SK-N-SH treated with all-trans-retinoic acid at 6 μM for 48 hours (cell line): ENCODE results near the gene DNMT3A.
A peak's percentile ranks its signal among the peaks of the same experiment; 100 is the strongest.

ENCODE experiments used
- ATAC-seq: fragments of 200-7000 bp; cut with Tn5 transposase; 3 replicates; pipeline ENCODE4 v1.9.1; 2020; ENCODE audit warnings: mild to moderate bottlenecking, moderate library complexity
- ARNTL ChIP-seq: fragments of 450-650 bp; formaldehyde crosslinking; IDR thresholded peaks from 2 replicates; pipeline ENCODE4 v1.5.0; 2020; ENCODE audit warnings: low read depth, mild to moderate bottlenecking, moderate library complexity, borderline replicate concordance
- BACH2 ChIP-seq: fragments of 250-450 bp; sonication (Bioruptor Pico); IDR thresholded peaks from 2 replicates; pipeline ENCODE4 v1.9.0; 2021; ENCODE audit warnings: mild to moderate bottlenecking, borderline replicate concordance
- CSDC2 ChIP-seq: fragments of 250-450 bp; sonication (Bioruptor Pico); IDR thresholded peaks from 2 replicates; pipeline ENCODE4 v1.5.0; 2020; ENCODE audit warnings: mild to moderate bottlenecking, moderate library complexity
- ESRRG ChIP-seq: fragments of 250-450 bp; sonication (Bioruptor Pico); IDR thresholded peaks from 2 replicates; pipeline ENCODE4 v1.6.1; 2021; ENCODE audit warnings: mild to moderate bottlenecking
- GLIS3 ChIP-seq: fragments of 250-450 bp; sonication (Bioruptor Pico); IDR thresholded peaks from 2 replicates; pipeline ENCODE4 v1.5.0; 2020; ENCODE audit warnings: mild to moderate bottlenecking, moderate library complexity
- ISL1 ChIP-seq: fragments of 250-450 bp; sonication (Bioruptor Pico); IDR thresholded peaks from 2 replicates; pipeline ENCODE4 v2.1.2; 2022; ENCODE audit warnings: mild to moderate bottlenecking, moderate library complexity
- OSR1 ChIP-seq: fragments of 250-450 bp; sonication (Bioruptor Pico); IDR thresholded peaks from 2 replicates; pipeline ENCODE4 v1.8.0; 2022; ENCODE audit warnings: moderate library complexity, mild to moderate bottlenecking, inconsistent platforms
- PATZ1 ChIP-seq: fragments of 250-450 bp; sonication (Bioruptor Pico); IDR thresholded peaks from 2 replicates; pipeline ENCODE4 v1.8.0; 2020; ENCODE audit warnings: mild to moderate bottlenecking, moderate library complexity, borderline replicate concordance
- PPARA ChIP-seq: fragments of 250-450 bp; sonication (Bioruptor Pico); IDR thresholded peaks from 2 replicates; pipeline ENCODE4 v1.5.0; 2020; ENCODE audit warnings: mild to moderate bottlenecking, borderline replicate concordance
- RARB ChIP-seq: fragments of 250-450 bp; sonication (Bioruptor Pico); IDR thresholded peaks from 2 replicates; pipeline ENCODE4 v1.8.0; 2021; ENCODE audit warnings: mild to moderate bottlenecking, moderate library complexity
- SNAI2 ChIP-seq: fragments of 250-450 bp; sonication (Bioruptor Pico); IDR thresholded peaks from 2 replicates; pipeline ENCODE4 v1.5.0; 2020; ENCODE audit warnings: mild to moderate bottlenecking, moderate library complexity
- TCF4 ChIP-seq: fragments of 250-450 bp; sonication (Bioruptor Pico); IDR thresholded peaks from 2 replicates; pipeline ENCODE4 v1.8.0; 2021; ENCODE audit warnings: mild to moderate bottlenecking, moderate library complexity, borderline replicate concordance
- TOX ChIP-seq: fragments of 250-450 bp; sonication (Bioruptor Pico); IDR thresholded peaks from 2 replicates; pipeline ENCODE4 v1.8.0; 2021; ENCODE audit warnings: mild to moderate bottlenecking, moderate library complexity, borderline replicate concordance
- ZC3H10 ChIP-seq: fragments of 250-450 bp; sonication (Bioruptor Pico); IDR thresholded peaks from 2 replicates; pipeline ENCODE4 v1.5.1; 2021; ENCODE audit warnings: mild to moderate bottlenecking, moderate library complexity
- ZFP3 ChIP-seq: fragments of 250-450 bp; sonication (Bioruptor Pico); IDR thresholded peaks from 2 replicates; pipeline ENCODE4 v1.5.0; 2020; ENCODE audit warnings: mild to moderate bottlenecking, moderate library complexity
- ZFP30 ChIP-seq: fragments of 450-650 bp; formaldehyde crosslinking; IDR thresholded peaks from 2 replicates; pipeline ENCODE4 v1.5.0; 2022; ENCODE audit warnings: mild to moderate bottlenecking, moderate library complexity
- ZNF565 ChIP-seq: fragments of 450-650 bp; formaldehyde crosslinking; conservative IDR thresholded peaks from 2 replicates; pipeline ENCODE4 v1.5.0; 2020; ENCODE audit warnings: low read depth, mild to moderate bottlenecking, moderate library complexity
- ZNF70 ChIP-seq: fragments of 450-650 bp; formaldehyde crosslinking; IDR thresholded peaks from 2 replicates; pipeline ENCODE4 v1.5.0; 2020; ENCODE audit warnings: mild to moderate bottlenecking, moderate library complexity
- ZNF8 ChIP-seq: fragments of 450-650 bp; formaldehyde crosslinking; IDR thresholded peaks from 2 replicates; pipeline ENCODE4 v1.5.0; 2020; ENCODE audit warnings: mild to moderate bottlenecking, moderate library complexity
- TF ChIP-seq, protein P1 (sequence below): fragments of 250-450 bp; sonication (Bioruptor Pico); IDR thresholded peaks from 2 replicates; pipeline ENCODE4 v1.5.1; 2020; ENCODE audit warnings: low read depth, mild to moderate bottlenecking, moderate library complexity
- TF ChIP-seq, protein P2 (sequence below): fragments of 250-450 bp; sonication (Bioruptor Pico); IDR thresholded peaks from 2 replicates; pipeline ENCODE4 v1.5.0; 2020; ENCODE audit warnings: mild to moderate bottlenecking, moderate library complexity
- TF ChIP-seq, protein P3 (sequence below): fragments of 250-450 bp; sonication (Bioruptor Pico); IDR thresholded peaks from 2 replicates; pipeline ENCODE4 v1.8.0; 2021; ENCODE audit warnings: low read depth, mild to moderate bottlenecking, moderate library complexity, borderline replicate concordance

DNMT3A gene

DNA sequence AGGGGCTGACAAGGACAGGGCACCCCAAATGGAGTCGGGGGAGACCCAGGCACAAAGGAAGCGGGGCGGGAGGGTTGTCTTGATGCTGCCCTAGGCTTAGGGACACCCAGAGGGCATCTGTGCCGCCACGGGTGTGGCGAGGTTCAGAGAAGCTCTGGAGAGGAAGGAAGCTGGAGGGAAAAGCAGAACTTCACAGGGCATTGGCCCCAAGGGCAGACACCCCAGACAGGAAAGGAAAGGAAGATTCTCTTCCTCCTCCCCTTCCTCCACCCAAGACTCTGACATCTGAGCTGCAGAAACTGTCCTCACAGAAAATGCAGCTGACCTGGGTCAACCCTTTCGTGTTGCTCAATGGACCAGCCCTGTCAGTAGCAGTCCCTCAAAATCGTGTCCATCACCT is 25.6 kb downstream of the DNMT3A start:
- TF ChIP-seq PATZ1 (CRISPR knock-in tag) (no peak), CSDC2 (CRISPR knock-in tag) (no peak), BACH2 (CRISPR knock-in tag) (no peak), ESRRG (CRISPR knock-in tag) (no peak), SNAI2 (CRISPR knock-in tag) (no peak), TCF4 (no peak), RARB (no peak), TOX (no peak)
- TF ChIP-seq, protein P1, sequence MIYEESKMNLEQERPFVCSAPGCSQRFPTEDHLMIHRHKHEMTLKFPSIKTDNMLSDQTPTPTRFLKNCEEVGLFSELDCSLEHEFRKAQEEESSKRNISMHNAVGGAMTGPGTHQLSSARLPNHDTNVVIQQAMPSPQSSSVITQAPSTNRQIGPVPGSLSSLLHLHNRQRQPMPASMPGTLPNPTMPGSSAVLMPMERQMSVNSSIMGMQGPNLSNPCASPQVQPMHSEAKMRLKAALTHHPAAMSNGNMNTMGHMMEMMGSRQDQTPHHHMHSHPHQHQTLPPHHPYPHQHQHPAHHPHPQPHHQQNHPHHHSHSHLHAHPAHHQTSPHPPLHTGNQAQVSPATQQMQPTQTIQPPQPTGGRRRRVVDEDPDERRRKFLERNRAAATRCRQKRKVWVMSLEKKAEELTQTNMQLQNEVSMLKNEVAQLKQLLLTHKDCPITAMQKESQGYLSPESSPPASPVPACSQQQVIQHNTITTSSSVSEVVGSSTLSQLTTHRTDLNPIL (CRISPR knock-in tag): no peak
- TF ChIP-seq, protein P2, sequence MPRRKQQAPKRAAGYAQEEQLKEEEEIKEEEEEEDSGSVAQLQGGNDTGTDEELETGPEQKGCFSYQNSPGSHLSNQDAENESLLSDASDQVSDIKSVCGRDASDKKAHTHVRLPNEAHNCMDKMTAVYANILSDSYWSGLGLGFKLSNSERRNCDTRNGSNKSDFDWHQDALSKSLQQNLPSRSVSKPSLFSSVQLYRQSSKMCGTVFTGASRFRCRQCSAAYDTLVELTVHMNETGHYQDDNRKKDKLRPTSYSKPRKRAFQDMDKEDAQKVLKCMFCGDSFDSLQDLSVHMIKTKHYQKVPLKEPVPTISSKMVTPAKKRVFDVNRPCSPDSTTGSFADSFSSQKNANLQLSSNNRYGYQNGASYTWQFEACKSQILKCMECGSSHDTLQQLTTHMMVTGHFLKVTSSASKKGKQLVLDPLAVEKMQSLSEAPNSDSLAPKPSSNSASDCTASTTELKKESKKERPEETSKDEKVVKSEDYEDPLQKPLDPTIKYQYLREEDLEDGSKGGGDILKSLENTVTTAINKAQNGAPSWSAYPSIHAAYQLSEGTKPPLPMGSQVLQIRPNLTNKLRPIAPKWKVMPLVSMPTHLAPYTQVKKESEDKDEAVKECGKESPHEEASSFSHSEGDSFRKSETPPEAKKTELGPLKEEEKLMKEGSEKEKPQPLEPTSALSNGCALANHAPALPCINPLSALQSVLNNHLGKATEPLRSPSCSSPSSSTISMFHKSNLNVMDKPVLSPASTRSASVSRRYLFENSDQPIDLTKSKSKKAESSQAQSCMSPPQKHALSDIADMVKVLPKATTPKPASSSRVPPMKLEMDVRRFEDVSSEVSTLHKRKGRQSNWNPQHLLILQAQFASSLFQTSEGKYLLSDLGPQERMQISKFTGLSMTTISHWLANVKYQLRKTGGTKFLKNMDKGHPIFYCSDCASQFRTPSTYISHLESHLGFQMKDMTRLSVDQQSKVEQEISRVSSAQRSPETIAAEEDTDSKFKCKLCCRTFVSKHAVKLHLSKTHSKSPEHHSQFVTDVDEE: no peak
- TF ChIP-seq, protein P3, sequence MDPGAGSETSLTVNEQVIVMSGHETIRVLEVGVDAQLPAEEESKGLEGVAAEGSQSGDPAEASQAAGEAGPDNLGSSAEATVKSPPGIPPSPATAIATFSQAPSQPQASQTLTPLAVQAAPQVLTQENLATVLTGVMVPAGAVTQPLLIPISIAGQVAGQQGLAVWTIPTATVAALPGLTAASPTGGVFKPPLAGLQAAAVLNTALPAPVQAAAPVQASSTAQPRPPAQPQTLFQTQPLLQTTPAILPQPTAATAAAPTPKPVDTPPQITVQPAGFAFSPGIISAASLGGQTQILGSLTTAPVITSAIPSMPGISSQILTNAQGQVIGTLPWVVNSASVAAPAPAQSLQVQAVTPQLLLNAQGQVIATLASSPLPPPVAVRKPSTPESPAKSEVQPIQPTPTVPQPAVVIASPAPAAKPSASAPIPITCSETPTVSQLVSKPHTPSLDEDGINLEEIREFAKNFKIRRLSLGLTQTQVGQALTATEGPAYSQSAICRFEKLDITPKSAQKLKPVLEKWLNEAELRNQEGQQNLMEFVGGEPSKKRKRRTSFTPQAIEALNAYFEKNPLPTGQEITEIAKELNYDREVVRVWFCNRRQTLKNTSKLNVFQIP: no peak
- TF ChIP-seq, all 23 proteins: peak for 0

DNA sequence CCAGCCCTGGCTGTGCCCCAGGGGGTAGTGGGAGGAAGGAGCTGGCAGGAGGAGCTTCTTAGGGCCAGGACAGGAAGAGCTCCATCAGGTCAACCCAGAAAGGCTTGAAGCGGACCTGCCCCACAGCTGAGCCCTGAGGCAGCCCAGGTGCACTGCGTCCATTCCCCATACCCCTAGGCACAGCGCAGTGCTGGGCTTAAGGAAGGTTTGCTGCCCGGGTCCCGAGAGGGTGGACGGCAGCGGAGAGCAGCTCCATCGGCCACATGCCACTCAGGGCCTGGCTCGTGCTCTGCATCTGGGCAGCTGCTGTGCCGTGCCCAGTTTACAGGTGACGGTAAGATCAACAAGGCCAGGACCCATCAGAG is 26.4 kb downstream of the DNMT3A start:
- TF ChIP-seq, protein P1 (CRISPR knock-in tag): no peak
- TF ChIP-seq, protein P3: no peak
- no peak for TF ChIP-seq ARNTL (CRISPR knock-in tag)
- TF ChIP-seq ZFP3: no peak
- no peak for TF ChIP-seq ESRRG (CRISPR knock-in tag)
- TF ChIP-seq OSR1 (CRISPR knock-in tag): no peak
- TF ChIP-seq SNAI2 (CRISPR knock-in tag): no peak
- no peak for TF ChIP-seq GLIS3 (CRISPR knock-in tag)
- TF ChIP-seq ZNF70 (CRISPR knock-in tag): no peak
- no peak for TF ChIP-seq PATZ1 (CRISPR knock-in tag)
- TF ChIP-seq TCF4: no peak
- no peak for TF ChIP-seq BACH2 (CRISPR knock-in tag)
- TF ChIP-seq ZNF565 (CRISPR knock-in tag): no peak
- no peak for TF ChIP-seq ZC3H10 (CRISPR knock-in tag)
- TF ChIP-seq PPARA (CRISPR knock-in tag): no peak
- no peak for TF ChIP-seq RARB
- no peak for TF ChIP-seq ZFP30
- no peak for TF ChIP-seq ISL1 (CRISPR knock-in tag)
- TF ChIP-seq ZNF8: no peak
- TF ChIP-seq CSDC2 (CRISPR knock-in tag): no peak
- ATAC-seq: peak; percentile 4; the same call in 1 of the 3 replicates

More for the DNA sequence above, 25.6 kb downstream of the DNMT3A start:
- no peak for ATAC-seq
